PFSK-1 (cell line): ENCODE measurements around the gene HDAC4.

Experiments used
- FOXP2 ChIP-seq: optimal IDR thresholded peaks from 2 replicates; pipeline ENCODE3; 2011; ENCODE audit warnings: borderline replicate concordance, control low read depth, inconsistent platforms; ENCODE audit not compliant: insufficient read depth; ENCODE audit errors: extremely low read length, extremely low read depth
- POLR2AphosphoS5 ChIP-seq: IDR thresholded peaks from 2 replicates; pipeline ENCODE4 v1.6.1; 2012; ENCODE audit warnings: low read depth, mild to moderate bottlenecking, control low read depth, low read length, moderate library complexity
- SIN3A ChIP-seq: IDR thresholded peaks from 2 replicates; pipeline ENCODE4 v1.6.1; 2012; ENCODE audit warnings: mild to moderate bottlenecking, low read length, moderate library complexity, borderline replicate concordance; ENCODE audit not compliant: insufficient read depth
- TAF1 ChIP-seq: IDR thresholded peaks from 2 replicates; pipeline ENCODE4 v1.6.1; 2012; ENCODE audit warnings: low read length, control low read depth, borderline replicate concordance; ENCODE audit not compliant: insufficient read depth
- TF ChIP-seq, protein P1 (sequence below), 2 experiments: IDR thresholded peaks; 2 replicates each; pipeline versions ENCODE4 v1.6.1 to v1.8.0; 2011 to 2012; ENCODE audit warnings: low read depth in 2 of 2, low read length in 2 of 2, control low read depth in 1 of 2, inconsistent platforms in 1 of 2, mild to moderate bottlenecking in 1 of 2, moderate library complexity in 1 of 2; ENCODE audit not compliant: insufficient read depth in 1 of 2

The HDAC4 gene

DNA sequence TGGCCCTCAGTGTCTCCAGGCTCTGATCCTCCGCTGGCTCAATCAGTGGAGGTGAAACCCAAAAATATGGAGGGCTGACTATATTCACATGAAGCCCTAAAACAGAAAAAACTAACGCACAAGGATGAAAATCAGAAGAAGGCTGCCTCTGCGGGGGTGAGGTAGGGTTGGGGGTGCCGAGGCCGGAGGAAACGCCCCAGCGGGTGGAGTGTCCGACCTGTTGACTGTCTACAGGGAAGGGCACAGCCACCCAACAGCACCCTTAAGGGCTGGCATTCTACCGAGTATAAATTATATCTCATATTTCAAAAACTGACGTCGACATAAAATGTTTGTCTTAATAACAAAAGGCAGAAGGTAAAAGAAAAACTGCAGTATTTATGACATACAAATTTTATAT is 223.5 kb downstream of the HDAC4 start:
- no peak for TF ChIP-seq FOXP2
- TF ChIP-seq, protein P1, sequence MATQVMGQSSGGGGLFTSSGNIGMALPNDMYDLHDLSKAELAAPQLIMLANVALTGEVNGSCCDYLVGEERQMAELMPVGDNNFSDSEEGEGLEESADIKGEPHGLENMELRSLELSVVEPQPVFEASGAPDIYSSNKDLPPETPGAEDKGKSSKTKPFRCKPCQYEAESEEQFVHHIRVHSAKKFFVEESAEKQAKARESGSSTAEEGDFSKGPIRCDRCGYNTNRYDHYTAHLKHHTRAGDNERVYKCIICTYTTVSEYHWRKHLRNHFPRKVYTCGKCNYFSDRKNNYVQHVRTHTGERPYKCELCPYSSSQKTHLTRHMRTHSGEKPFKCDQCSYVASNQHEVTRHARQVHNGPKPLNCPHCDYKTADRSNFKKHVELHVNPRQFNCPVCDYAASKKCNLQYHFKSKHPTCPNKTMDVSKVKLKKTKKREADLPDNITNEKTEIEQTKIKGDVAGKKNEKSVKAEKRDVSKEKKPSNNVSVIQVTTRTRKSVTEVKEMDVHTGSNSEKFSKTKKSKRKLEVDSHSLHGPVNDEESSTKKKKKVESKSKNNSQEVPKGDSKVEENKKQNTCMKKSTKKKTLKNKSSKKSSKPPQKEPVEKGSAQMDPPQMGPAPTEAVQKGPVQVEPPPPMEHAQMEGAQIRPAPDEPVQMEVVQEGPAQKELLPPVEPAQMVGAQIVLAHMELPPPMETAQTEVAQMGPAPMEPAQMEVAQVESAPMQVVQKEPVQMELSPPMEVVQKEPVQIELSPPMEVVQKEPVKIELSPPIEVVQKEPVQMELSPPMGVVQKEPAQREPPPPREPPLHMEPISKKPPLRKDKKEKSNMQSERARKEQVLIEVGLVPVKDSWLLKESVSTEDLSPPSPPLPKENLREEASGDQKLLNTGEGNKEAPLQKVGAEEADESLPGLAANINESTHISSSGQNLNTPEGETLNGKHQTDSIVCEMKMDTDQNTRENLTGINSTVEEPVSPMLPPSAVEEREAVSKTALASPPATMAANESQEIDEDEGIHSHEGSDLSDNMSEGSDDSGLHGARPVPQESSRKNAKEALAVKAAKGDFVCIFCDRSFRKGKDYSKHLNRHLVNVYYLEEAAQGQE (IDR thresholded peaks at IDR 0.05; ENCODE audit: insufficient read depth in 1 of 2, low read depth in 2 of 2, low read length in 2 of 2) = no peak
- TF ChIP-seq POLR2AphosphoS5 = no peak
- TF ChIP-seq SIN3A = no peak
- no peak for TF ChIP-seq TAF1

DNA sequence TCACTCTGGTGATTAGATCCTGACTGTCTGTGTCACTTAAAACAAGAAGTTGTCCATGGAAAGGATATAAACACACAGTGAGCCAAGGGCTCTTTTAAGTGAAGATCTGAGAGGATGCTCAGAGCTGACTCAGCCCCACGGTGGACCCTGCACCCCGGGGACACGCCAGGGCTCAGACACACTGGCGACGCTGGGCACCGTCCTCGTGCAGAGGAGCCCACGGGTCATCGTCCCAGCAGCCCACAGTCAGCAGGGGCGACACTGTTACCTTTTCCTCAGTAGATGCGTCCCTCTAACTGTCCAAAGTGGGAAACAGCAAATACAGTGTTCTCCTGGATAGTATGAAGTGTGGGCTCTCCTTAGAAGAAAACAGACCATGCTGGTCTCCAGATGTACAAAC is 225.6 kb downstream of the HDAC4 start:
- TF ChIP-seq SIN3A (no peak), POLR2AphosphoS5 (no peak), TAF1 (no peak), FOXP2 (no peak)
- TF ChIP-seq, protein P1 (IDR thresholded peaks at IDR 0.05; ENCODE audit: insufficient read depth in 1 of 2, low read depth in 2 of 2, low read length in 2 of 2) = no peak

DNA sequence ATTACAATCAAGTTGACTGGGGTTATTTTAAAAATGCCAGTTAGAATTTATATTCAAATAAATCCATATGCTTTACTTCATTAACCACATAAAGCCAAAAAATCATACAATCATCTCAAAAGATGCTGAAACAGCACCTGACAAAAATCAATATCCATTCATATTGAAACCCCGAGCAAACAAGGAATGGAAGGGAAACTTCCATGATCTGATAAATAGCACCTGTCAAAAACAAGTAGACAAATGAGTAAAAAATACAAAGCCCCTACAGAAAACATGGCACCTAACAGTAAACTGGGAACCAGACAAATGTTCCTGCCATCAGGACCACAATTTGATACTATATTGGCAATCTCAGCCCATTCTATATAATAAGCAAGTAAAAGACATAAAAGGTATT is 227.5 kb downstream of the HDAC4 start:
- TF ChIP-seq FOXP2 (no peak), POLR2AphosphoS5 (no peak), TAF1 (no peak), SIN3A (no peak)
- TF ChIP-seq, protein P1 (IDR thresholded peaks at IDR 0.05; ENCODE audit: insufficient read depth in 1 of 2, low read depth in 2 of 2, low read length in 2 of 2) = no peak

DNA sequence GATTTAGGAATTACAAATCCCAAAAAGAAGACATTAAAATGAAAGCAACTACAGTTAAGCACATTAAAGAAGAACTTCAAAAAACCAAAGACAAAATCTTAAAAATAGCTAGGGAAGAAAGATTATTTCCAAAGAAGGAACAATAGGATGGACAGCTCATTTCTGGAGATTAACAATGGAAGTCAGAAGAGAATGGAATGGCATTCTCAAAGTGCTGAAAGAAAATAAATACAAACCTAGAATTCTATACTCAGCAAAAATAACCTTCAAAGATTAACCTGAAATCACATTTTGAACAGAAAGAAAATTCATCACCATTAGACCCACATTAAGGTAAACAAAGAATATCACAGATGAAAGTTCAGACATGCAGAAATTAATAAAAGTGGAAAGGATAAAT is 229.2 kb downstream of the HDAC4 start:
- TF ChIP-seq POLR2AphosphoS5 (no peak), FOXP2 (no peak), SIN3A (no peak), TAF1 (no peak)
- TF ChIP-seq, protein P1 (IDR thresholded peaks at IDR 0.05; ENCODE audit: insufficient read depth in 1 of 2, low read depth in 2 of 2, low read length in 2 of 2) = no peak
